ENCODE measurements around the gene HBM.

The HBM gene

GRCh38 chr16:181565-182021, 15.8 kb downstream of the HBM start (continued):
- TF ChIP-seq ZBTB10 (tag by site-specific recombination; IDR thresholded peaks at IDR 0.05): peak; percentile 56; the same call in 1 of the 2 replicates
- TF ChIP-seq ZNF654 (tag by site-specific recombination; IDR thresholded peaks at IDR 0.05; ENCODE audit: low read depth): peak; percentile 66
- no peak for TF ChIP-seq BCL6B (tag by site-specific recombination; IDR thresholded peaks at IDR 0.05)
- TF ChIP-seq ZNF843 (tag by site-specific recombination; IDR thresholded peaks at IDR 0.05): 0 out of 2 replicates have a peak, but pooled peaks have one; percentile 15

GRCh38 chr16:183005-183404, 17.2 kb downstream of the HBM start:
- peaks cover 4 to 19% of the 10 kb centered on the region in 2 experiments; a peak in 2 of 3 replicates for H3K36me3 ChIP-seq (ENCODE audit: control insufficient read depth in 2 of 2, insufficient read depth in 1 of 2, low read length in 2 of 2)
- H3K27ac ChIP-seq (ENCODE audit: extremely low read depth, low read depth, low read length): no peak overlapping the region
- POLR2A ChIA-PET: interaction anchor here (0.6 to 1.4 kb wide), 5 partner anchors 9 to 119 kb away, joined by 3 to 5 read pairs (median 3); no protein-coding TSS in a partner anchor
- CTCF ChIA-PET: interaction anchor here (0.7 to 2.5 kb wide), 5 partner anchors 66 to 179 kb away, joined by 3 to 24 read pairs (median 7); no protein-coding TSS in a partner anchor
- TF ChIP-seq HOXC10 (CRISPR knock-in tag; IDR thresholded peaks at IDR 0.05): no peak
- TF ChIP-seq ZNF10 (tag by site-specific recombination; IDR thresholded peaks at IDR 0.05): no peak
- TF ChIP-seq ZNF600 (tag by site-specific recombination; IDR thresholded peaks at IDR 0.05): peak; percentile 69
- TF ChIP-seq ZNF26 (tag by site-specific recombination; IDR thresholded peaks at IDR 0.05): no peak
- TF ChIP-seq ZNF157 (tag by site-specific recombination; IDR thresholded peaks at IDR 0.05): no peak
- no peak for TF ChIP-seq ZNF747 (tag by site-specific recombination; IDR thresholded peaks at IDR 0.05)
- no peak for TF ChIP-seq HIC1 (tag by site-specific recombination; IDR thresholded peaks at IDR 0.05)
- TF ChIP-seq ZNF530 (tag by site-specific recombination; IDR thresholded peaks at IDR 0.05; ENCODE audit: low read depth): no peak
- TF ChIP-seq MYNN (tag by site-specific recombination; IDR thresholded peaks at IDR 0.05; ENCODE audit: borderline replicate concordance): no peak
- no peak for TF ChIP-seq ZNF76 (tag by site-specific recombination; IDR thresholded peaks at IDR 0.05; ENCODE audit: borderline replicate concordance, low read depth)
- TF ChIP-seq ZNF704 (tag by site-specific recombination; IDR thresholded peaks at IDR 0.05): no peak
- peak; percentile 25; the same call in 1 of the 2 replicates for TF ChIP-seq ZNF341 (tag by site-specific recombination; IDR thresholded peaks at IDR 0.05; ENCODE audit: low read depth)
- no peak for TF ChIP-seq ZNF555 (tag by site-specific recombination; conservative IDR thresholded peaks at IDR 0.05)
- TF ChIP-seq ZBTB6 (tag by site-specific recombination; IDR thresholded peaks at IDR 0.05): peak; percentile 56; the same call in 1 of the 2 replicates
- TF ChIP-seq WT1 (tag by site-specific recombination; IDR thresholded peaks at IDR 0.05): no peak
- no peaks in the 10 kb centered on the region for H3K9me3 ChIP-seq (ENCODE audit: control insufficient read depth, insufficient read depth, low read depth, low read length)
- H3K4me1 ChIP-seq (ENCODE audit: control insufficient read depth, insufficient read depth, low read length): peaks cover 3% of the 10 kb centered on the region; the same call in 1 of the 2 replicates
- H3K4me3 ChIP-seq (ENCODE audit: low read depth, low read length): no peak overlapping the region

Measured in HEK293 (cell line).